ENCODE results near the gene LSAMP.

- TF ChIP-seq CTCF (IDR thresholded peaks at IDR 0.05; ENCODE audit: borderline replicate concordance, extremely low read depth, low read length, poor library complexity, severe bottlenecking): no peak
- TF ChIP-seq EZH2 (IDR thresholded peaks at IDR 0.05; ENCODE audit: borderline replicate concordance, low read depth, low read length, severe bottlenecking): no peak
These were observed 455.4 kb downstream of the LSAMP start for GRCh38 chr3:115989684-115990421.

Measured in DND-41 (cell line).